ENCODE measurements around the gene COQ7.

The COQ7 gene

GRCh38 chr16:19092653-19093410 is 25.4 kb downstream of the COQ7 start:
- no peak overlapping the region for H3K4me3 ChIP-seq (ENCODE audit: low read length)
- DNase-seq (ENCODE audit: low read depth): no peak
- TF ChIP-seq CTCF (conservative IDR thresholded peaks at IDR 0.05; ENCODE audit: low read depth, low read length): no peak

- no peak for TF ChIP-seq CTCF (conservative IDR thresholded peaks at IDR 0.05; ENCODE audit: low read depth, low read length)
- H3K4me3 ChIP-seq (ENCODE audit: low read length): no peak overlapping the region
- DNase-seq (ENCODE audit: low read depth): no peak
Measured at GRCh38 chr16:19093631-19094541, 26.5 kb downstream of the COQ7 start.

GRCh38 chr16:19094542-19095365 is 27.3 kb downstream of the COQ7 start:
- DNase-seq (ENCODE audit: low read depth): no peak
- TF ChIP-seq CTCF (conservative IDR thresholded peaks at IDR 0.05; ENCODE audit: low read depth, low read length): peak; percentile 25
- H3K4me3 ChIP-seq (ENCODE audit: low read length): no peak overlapping the region

GRCh38 chr16:19095654-19096053 is 28.2 kb downstream of the COQ7 start:
- DNase-seq (ENCODE audit: low read depth): no peak

GRCh38 chr16:19098173-19098572 is 30.8 kb downstream of the COQ7 start:
- no peak for TF ChIP-seq CTCF (conservative IDR thresholded peaks at IDR 0.05; ENCODE audit: low read depth, low read length)
- no peak for DNase-seq (ENCODE audit: low read depth)
- H3K4me3 ChIP-seq (ENCODE audit: low read length): no peak overlapping the region

More at GRCh38 chr16:19095654-19096053, 28.2 kb downstream of the COQ7 start:
- H3K4me3 ChIP-seq (ENCODE audit: low read length): no peak overlapping the region
- no peak for TF ChIP-seq CTCF (conservative IDR thresholded peaks at IDR 0.05; ENCODE audit: low read depth, low read length)

- DNase-seq (ENCODE audit: low read depth): no peak
- H3K4me3 ChIP-seq (ENCODE audit: low read length): no peak overlapping the region
- TF ChIP-seq CTCF (conservative IDR thresholded peaks at IDR 0.05; ENCODE audit: low read depth, low read length): no peak
Measured at GRCh38 chr16:19102187-19102872, 34.9 kb downstream of the COQ7 start.
